Adrenal gland (tissue), 12 donors: Measurements from ENCODE around the gene ODAD2. TPM values are rescaled to one million over a fixed set of nuclear protein-coding genes. Genes with fewer than 3 reads are reported as not detected.

Source experiments
- DNase-seq, 7 donors: peaks; one replicate each; pipeline ENCODE4 v3.0.0-alpha.2; 2019 to 2020
- H3K27ac ChIP-seq, 5 donors: fragments of 200-600 bp; sonication (generic) in 4 of 5; 1 replicate in 3 of 5; 2 replicates in 2 of 5; pipeline versions ENCODE4 v1.5.1 to v1.8.0; 2016 to 2020; ENCODE audit warnings: mild to moderate bottlenecking in 1 of 5
- H3K27me3 ChIP-seq: fragments of 200-600 bp; 2 replicates; pipeline ENCODE4 v1.8.0; 2021
- H3K36me3 ChIP-seq, 2 donors: fragments of 200-600 bp; replicated peaks in 1 of 2; 1 replicate in 1 of 2; 2 replicates in 1 of 2; pipeline versions ENCODE4 v1.5.1 to v1.8.0; 2018 to 2022
- H3K4me1 ChIP-seq, 2 donors: fragments of 200-600 bp; replicated peaks in 1 of 2; 1 replicate in 1 of 2; 2 replicates in 1 of 2; pipeline versions ENCODE4 v1.5.1 to v1.8.0; 2018 to 2021
- H3K4me3 ChIP-seq, 4 donors: fragments of 200-600 bp; sonication (generic) in 3 of 4; one replicate each; pipeline ENCODE4 v1.5.1; 2016 to 2018
- H3K9me3 ChIP-seq, 3 donors: fragments of 200-600 bp; sonication (generic) in 1 of 3; replicated peaks in 1 of 3; 1 replicate in 2 of 3; 2 replicates in 1 of 3; pipeline versions ENCODE4 v1.5.1 to v1.8.0; 2016 to 2021
- POLR2A ChIP-seq, 2 donors: fragments of 450-650 bp; IDR thresholded peaks; one replicate each; pipeline ENCODE4 v1.6.1; 2017; ENCODE audit warnings: antibody characterized with exemption in 2 of 2, mild to moderate bottlenecking in 2 of 2, moderate library complexity in 1 of 2
- WGBS, 4 donors: extraction: QIAGEN DNeasy Blood & Tissue Kit in 2 of 4; methylation state at CpG; one replicate each; pipeline versions ENCODE4 v1.1.5 to v1.1.7; 2013 to 2017; 5-methylcytosine and 5-hydroxymethylcytosine counted together
- intact Hi-C, 2 donors: fragments of 100-400 bp; cut with DNase I; formaldehyde crosslinking; loops; one replicate each; pipeline versions ENCODE4 v1.14.1 to v1.15.0; 2022 to 2023
- polyA plus RNA-seq, 3 donors: library from polyadenylated mRNA; stranded (reverse); fragments of 200-250 nt in 2 of 3; fragments of 350-450 nt in 1 of 3; fragmentation: Illumina TruSeq in 1 of 3; extraction: RNeasy Lipid Tissue Mini Kit (QIAGEN cat#74804) in 1 of 3; gene quantifications; one replicate each; pipeline ENCODE4 v1.2.3, GENCODE V29; 2013 to 2014
- total RNA-seq, 9 donors: library from RNA; depleted of rRNA in 4 of 9; stranded (reverse); fragments of >200 nt in 4 of 9; fragments of 120-200 nt in 1 of 9; fragmentation: NEBNext Ultra II Directional in 1 of 9; extraction: Animal tissue kit (Norgen Biotek cat#: 25700) in 1 of 9; gene quantifications; one replicate each; pipeline versions ENCODE4 v1.1.0 to v1.2.4, GENCODE V29; 2013 to 2023
- TF ChIP-seq, protein P1 (sequence below), 6 experiments: fragments of 450-650 bp in 4 of 6; fragments of 200-600 bp in 2 of 6; sonication (generic) in 1 of 6; IDR thresholded peaks; 1 replicate in 5 of 6; 2 replicates in 1 of 6; pipeline versions ENCODE4 v1.5.1 to v1.8.0; 2016 to 2021; ENCODE audit warnings: antibody characterized with exemption in 6 of 6, mild to moderate bottlenecking in 2 of 6, moderate library complexity in 1 of 6
- donor health status: healthy with polysubstance abuse.
- donor health status: Bipolar disorder and iron deficiency.
- donor health status: DM: yes; HTN: yes; CAD: no.
- donor health status: DM: no; HTN: no; CAD: no.
- donor health status: DM: no; HTN: no; CAD: no.
- donor health status: DM: yes; HTN: yes; CAD: no.

Gene ODAD2
- total and polyA plus RNA-seq, 12 donors, result 0.35 to 2.4 (median 1.2) TPM

DNA sequence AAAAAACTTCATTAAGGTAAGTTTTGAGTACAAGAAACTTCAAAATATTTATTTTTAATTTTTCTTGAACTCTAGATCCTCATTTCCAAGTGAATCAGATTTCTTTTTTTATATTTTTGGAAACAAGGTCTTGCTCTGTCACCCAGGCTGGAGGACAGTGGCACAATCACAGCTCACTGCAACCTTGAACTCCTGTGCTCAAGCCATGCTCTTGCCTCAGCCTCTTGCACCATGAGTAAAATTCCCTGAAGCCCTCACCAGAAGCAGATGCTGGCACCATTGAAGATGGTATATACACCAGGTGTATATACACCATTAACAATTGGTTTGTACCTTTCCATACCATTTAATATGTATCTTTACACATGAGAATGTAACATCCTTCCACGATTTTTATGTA, 45.1 kb upstream of the ODAD2 start:
- TF ChIP-seq, protein P1, sequence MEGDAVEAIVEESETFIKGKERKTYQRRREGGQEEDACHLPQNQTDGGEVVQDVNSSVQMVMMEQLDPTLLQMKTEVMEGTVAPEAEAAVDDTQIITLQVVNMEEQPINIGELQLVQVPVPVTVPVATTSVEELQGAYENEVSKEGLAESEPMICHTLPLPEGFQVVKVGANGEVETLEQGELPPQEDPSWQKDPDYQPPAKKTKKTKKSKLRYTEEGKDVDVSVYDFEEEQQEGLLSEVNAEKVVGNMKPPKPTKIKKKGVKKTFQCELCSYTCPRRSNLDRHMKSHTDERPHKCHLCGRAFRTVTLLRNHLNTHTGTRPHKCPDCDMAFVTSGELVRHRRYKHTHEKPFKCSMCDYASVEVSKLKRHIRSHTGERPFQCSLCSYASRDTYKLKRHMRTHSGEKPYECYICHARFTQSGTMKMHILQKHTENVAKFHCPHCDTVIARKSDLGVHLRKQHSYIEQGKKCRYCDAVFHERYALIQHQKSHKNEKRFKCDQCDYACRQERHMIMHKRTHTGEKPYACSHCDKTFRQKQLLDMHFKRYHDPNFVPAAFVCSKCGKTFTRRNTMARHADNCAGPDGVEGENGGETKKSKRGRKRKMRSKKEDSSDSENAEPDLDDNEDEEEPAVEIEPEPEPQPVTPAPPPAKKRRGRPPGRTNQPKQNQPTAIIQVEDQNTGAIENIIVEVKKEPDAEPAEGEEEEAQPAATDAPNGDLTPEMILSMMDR (IDR thresholded peaks at IDR 0.05), result no peak
- no peak for TF ChIP-seq POLR2A (IDR thresholded peaks at IDR 0.05)
- Histone ChIP-seq H3K27ac (no peak overlapping the region), H3K27me3 (no peaks in the 10 kb centered on the region), H3K36me3 (no peaks in the 10 kb centered on the region), H3K4me3 (no peak overlapping the region), H3K9me3 (no peaks in the 10 kb centered on the region), H3K4me1 (no peaks in the 10 kb centered on the region)
- WGBS, 4 donors, result 65 to 78% (median 72%) methylated on average over 1 of the region's 1 CpG
- intact Hi-C loops, result no loop called here
- peak; percentile 31 to 67 (median 41) for DNase-seq

GRCh38 chr10:28036587-28036986, 37.7 kb upstream of the ODAD2 start:
- no peaks in the 10 kb centered on the region for H3K4me1 ChIP-seq
- H3K27me3 ChIP-seq, result no peaks in the 10 kb centered on the region
- H3K36me3 ChIP-seq, result no peaks in the 10 kb centered on the region
- no peak overlapping the region for H3K4me3 ChIP-seq
- intact Hi-C loops, result no loop called here
- H3K27ac ChIP-seq, result no peak overlapping the region
- no peaks in the 10 kb centered on the region for H3K9me3 ChIP-seq
- no peak for DNase-seq
- TF ChIP-seq, protein P1 (IDR thresholded peaks at IDR 0.05), result no peak
- TF ChIP-seq POLR2A (IDR thresholded peaks at IDR 0.05), result no peak
- 71 to 81% (median 74%) methylated on average over 3 of the region's 3 CpGs for WGBS, 4 donors

GRCh38 chr10:28020993-28021982, 22.4 kb upstream of the ODAD2 start:
- WGBS, 4 donors, result 65 to 78% (median 73%) methylated on average over 5 of the region's 5 CpGs
- intact Hi-C loops, result no loop called here
- no peak for TF ChIP-seq POLR2A (IDR thresholded peaks at IDR 0.05)
- TF ChIP-seq, protein P1 (IDR thresholded peaks at IDR 0.05), result no peak
- no peaks in the 10 kb centered on the region for H3K27me3 ChIP-seq
- no peak for DNase-seq
- H3K36me3 ChIP-seq, result no peaks in the 10 kb centered on the region
- no peaks in the 10 kb centered on the region for H3K4me1 ChIP-seq
- H3K9me3 ChIP-seq, result no peaks in the 10 kb centered on the region
- no peak overlapping the region for H3K4me3 ChIP-seq
- no peak overlapping the region for H3K27ac ChIP-seq

DNA sequence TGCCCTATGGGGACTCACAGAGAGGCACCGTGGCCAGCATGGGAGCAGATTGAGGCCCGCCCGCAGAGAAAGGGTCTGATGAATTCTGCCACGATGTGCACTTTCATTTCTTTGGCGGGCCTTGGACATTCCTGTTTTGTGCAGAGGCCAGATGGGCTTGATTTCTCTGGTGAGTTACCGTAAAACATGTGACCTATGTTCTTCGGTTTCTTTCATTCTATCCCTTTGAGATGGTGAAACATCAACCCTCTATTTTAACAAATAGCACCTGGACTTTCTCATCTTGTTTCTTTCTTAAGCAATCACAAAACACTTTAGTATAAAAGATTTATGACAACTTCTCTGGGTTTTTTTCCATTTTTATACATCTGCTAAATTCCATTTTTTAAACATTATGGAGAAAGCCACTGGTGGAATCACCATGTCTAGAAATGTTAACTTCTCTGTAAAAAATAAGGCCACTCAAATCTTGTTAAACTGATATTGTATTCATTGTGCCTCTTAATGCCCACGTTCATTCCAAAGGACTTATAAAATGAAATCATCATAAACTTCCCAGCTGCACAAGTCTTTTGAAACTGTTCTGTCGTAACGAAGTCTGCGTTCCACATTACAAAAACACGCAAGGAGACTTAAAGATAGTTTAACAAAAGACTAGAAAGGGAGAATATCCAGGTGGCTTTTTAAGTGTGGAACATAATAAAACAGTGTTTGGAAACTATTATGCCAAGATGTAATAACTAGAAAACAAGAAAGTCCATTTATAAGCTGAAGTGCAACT, 21.4 kb upstream of the ODAD2 start:
- Histone ChIP-seq H3K4me3 (no peak overlapping the region), H3K27ac (no peak overlapping the region), H3K4me1 (no peaks in the 10 kb centered on the region), H3K36me3 (no peaks in the 10 kb centered on the region), H3K27me3 (no peaks in the 10 kb centered on the region), H3K9me3 (no peaks in the 10 kb centered on the region)
- no peak for DNase-seq
- intact Hi-C loops, result no loop called here
- WGBS, 4 donors, result 81 to 94% (median 87%) methylated on average over 12 of the region's 12 CpGs
- no peak for TF ChIP-seq POLR2A (IDR thresholded peaks at IDR 0.05)
- TF ChIP-seq, protein P1 (IDR thresholded peaks at IDR 0.05), result no peak
